Keratinocyte (primary cell): ENCODE measurements around the gene GPLD1. TPM values are rescaled to one million over a fixed set of nuclear protein-coding genes. Genes with fewer than 3 reads are reported as not detected.

Experiments
- DNase-seq: peaks from one replicate; pipeline ENCODE4 v3.0.0-alpha.2; 2011; ENCODE audit warnings: low read depth, missing footprints, low spot score
- FAIRE-seq: peaks from 2 replicates; lab custom pipeline; 2011; peaks lifted over from hg19 to GRCh38; lab: Jason Lieb, UNC
- H2AFZ ChIP-seq: 2 replicates; pipeline ENCODE4 v1.6.0; 2012; ENCODE audit warnings: low read length, control low read depth, inconsistent platforms; ENCODE audit not compliant: control insufficient read depth
- H3K27ac ChIP-seq: 2 replicates; pipeline ENCODE4 v1.5.1; 2011; ENCODE audit warnings: low read length; ENCODE audit not compliant: control insufficient read depth, insufficient read depth
- H3K27me3 ChIP-seq: 3 replicates; pipeline ENCODE4 v1.6.0; 2011; ENCODE audit warnings: low read length; ENCODE audit not compliant: control insufficient read depth, insufficient read depth; ENCODE audit errors: extremely low read depth
- H3K36me3 ChIP-seq, 2 experiments: 2 replicates in 1 of 2; 3 replicates in 1 of 2; pipeline ENCODE4 v1.5.1; 2011; ENCODE audit warnings: low read length in 2 of 2, mild to moderate bottlenecking in 1 of 2; ENCODE audit not compliant: control insufficient read depth in 2 of 2, insufficient read depth in 2 of 2; ENCODE audit errors: extremely low read depth in 1 of 2
- H3K4me1 ChIP-seq: 3 replicates; pipeline ENCODE4 v1.5.1; 2011; ENCODE audit warnings: low read length; ENCODE audit not compliant: control insufficient read depth, insufficient read depth; ENCODE audit errors: extremely low read depth
- H3K4me2 ChIP-seq: 3 replicates; pipeline ENCODE4 v1.6.0; 2011; ENCODE audit warnings: low read depth, low read length; ENCODE audit not compliant: control insufficient read depth, insufficient read depth; ENCODE audit errors: extremely low read depth
- H3K4me3 ChIP-seq, 3 experiments: fragments of 200-600 bp in 1 of 3; sonication (generic) in 1 of 3; 2 replicates in 2 of 3; 3 replicates in 1 of 3; pipeline ENCODE4 v1.5.1; 2011 to 2016; ENCODE audit warnings: low read length in 3 of 3, mild to moderate bottlenecking in 3 of 3, control low read depth in 2 of 3, inconsistent platforms in 1 of 3, low read depth in 1 of 3, mixed read lengths in 1 of 3, mixed run types in 1 of 3, moderate library complexity in 1 of 3; ENCODE audit not compliant: control insufficient read depth in 2 of 3, insufficient read depth in 2 of 3; ENCODE audit errors: extremely low read depth in 1 of 3
- H3K79me2 ChIP-seq: 2 replicates; pipeline ENCODE4 v1.6.0; 2012; ENCODE audit warnings: low read length; ENCODE audit not compliant: control insufficient read depth, insufficient read depth
- H3K9ac ChIP-seq: 3 replicates; pipeline ENCODE4 v1.6.0; 2011; ENCODE audit warnings: low read length; ENCODE audit not compliant: control insufficient read depth, insufficient read depth; ENCODE audit errors: extremely low read depth
- H3K9me1 ChIP-seq: 3 replicates; pipeline ENCODE4 v1.6.0; 2011; ENCODE audit warnings: low read length; ENCODE audit not compliant: control insufficient read depth, insufficient read depth; ENCODE audit errors: extremely low read depth
- H3K9me3 ChIP-seq: 2 replicates; pipeline ENCODE4 v1.5.1; 2012; ENCODE audit warnings: low read depth, low read length; ENCODE audit not compliant: control insufficient read depth
- H4K20me1 ChIP-seq: 3 replicates; pipeline ENCODE4 v1.6.0; 2011; ENCODE audit warnings: low read length; ENCODE audit not compliant: control insufficient read depth, insufficient read depth; ENCODE audit errors: extremely low read depth
- CTCF ChIP-seq, 3 experiments: IDR thresholded peaks in 1 of 3; conservative IDR thresholded peaks in 1 of 3; optimal IDR thresholded peaks in 1 of 3; 2 replicates in 2 of 3; 3 replicates in 1 of 3; pipeline versions ENCODE3 to v1.5.1; 2011; ENCODE audit warnings: low read length in 3 of 3, mild to moderate bottlenecking in 3 of 3, moderate library complexity in 2 of 3, control low read depth in 1 of 3, inconsistent platforms in 1 of 3; ENCODE audit not compliant: insufficient read depth in 2 of 3; ENCODE audit errors: extremely low read depth in 1 of 3
- EZH2 ChIP-seq: IDR thresholded peaks from one replicate; pipeline ENCODE4 v1.6.1; 2012; ENCODE audit warnings: inconsistent platforms, mild to moderate bottlenecking, low read length, moderate library complexity
- dilution Hi-C: fragments of 300-500 bp; cut with MboI; formaldehyde crosslinking; loops from one replicate; pipeline ENCODE4 v1.7.0; 2020; ENCODE audit warnings: low sequenced_read_pairs; ENCODE audit not compliant: extremely low pct_ligation_motif_present
- polyA plus RNA-seq, 5 experiments: library from polyadenylated mRNA; depleted of rRNA in 3 of 5; stranded (reverse) in 3 of 5; stranded (forward) in 1 of 5; unstranded in 1 of 5; fragments of >200 nt; gene quantifications; 1 replicate in 1 of 5; 2 replicates in 3 of 5; 3 replicates in 1 of 5; pipeline versions ENCODE4 v1.2.1 to v1.2.3, GENCODE V29; 2011 to 2012; ENCODE audit warnings: missing spikeins in 2 of 5, low read depth in 1 of 5, low replicate concordance in 1 of 5

GPLD1 gene
- polyA plus RNA-seq, 1 donor (not counting 4 experiments of a cell fraction or from before 2014, with no cell fraction given), result 0.07 TPM

- dilution Hi-C loops, result no loop called here
- no peak for DNase-seq
- Histone ChIP-seq H3K9me1 (peaks cover 2% of the 10 kb centered on the region), H2AFZ (no peak overlapping the region), H3K4me2 (no peak overlapping the region), H3K9ac (no peak overlapping the region), H3K79me2 (no peaks in the 10 kb centered on the region), H3K9me3 (no peaks in the 10 kb centered on the region), H3K4me3 (no peak overlapping the region), H4K20me1 (no peaks in the 10 kb centered on the region), H3K36me3 (peaks cover 0 to under 1% of the 10 kb centered on the region in 2 experiments), H3K4me1 (peaks cover 3% of the 10 kb centered on the region), H3K27ac (no peak overlapping the region), H3K27me3 (no peaks in the 10 kb centered on the region)
- FAIRE-seq, result no peak
- TF ChIP-seq CTCF (optimal IDR thresholded peaks at IDR 0.05 in 1 of 3, IDR thresholded peaks at IDR 0.05 in 1 of 3, conservative IDR thresholded peaks at IDR 0.05 in 1 of 3; ENCODE audit: extremely low read depth in 1 of 3, insufficient read depth in 2 of 3, low read length in 3 of 3) (no peak), EZH2 (no peak)
Measured at GRCh38 chr6:24430086-24430485, 59.3 kb downstream of the GPLD1 start.

GRCh38 chr6:24429146-24429545 lies 60.2 kb downstream of the GPLD1 start:
- no peak overlapping the region for H3K4me3 ChIP-seq
- DNase-seq (no peak), FAIRE-seq (no peak)
- H3K27me3 ChIP-seq, result no peaks in the 10 kb centered on the region
- H2AFZ ChIP-seq, result no peak overlapping the region
- peaks cover 2% of the 10 kb centered on the region for H3K9me1 ChIP-seq
- H3K4me1 ChIP-seq, result peaks cover 3% of the 10 kb centered on the region
- H3K79me2 ChIP-seq, result no peaks in the 10 kb centered on the region
- H3K27ac ChIP-seq, result no peak overlapping the region
- peaks cover 5 to 7% of the 10 kb centered on the region in 2 experiments for H3K36me3 ChIP-seq
- H3K9me3 ChIP-seq, result no peaks in the 10 kb centered on the region
- dilution Hi-C loops, result no loop called here
- TF ChIP-seq CTCF (optimal IDR thresholded peaks at IDR 0.05 in 1 of 3, IDR thresholded peaks at IDR 0.05 in 1 of 3, conservative IDR thresholded peaks at IDR 0.05 in 1 of 3; ENCODE audit: extremely low read depth in 1 of 3, insufficient read depth in 2 of 3, low read length in 3 of 3), result no peak
- TF ChIP-seq EZH2, result no peak
- no peak overlapping the region for H3K9ac ChIP-seq
- no peak overlapping the region for H3K4me2 ChIP-seq
- no peaks in the 10 kb centered on the region for H4K20me1 ChIP-seq
